C4-2B (cell line): ENCODE data around the gene TRHDE.
"Not testable (repeated sequence)": the region's sequence is repeated elsewhere in the genome, so short reads cannot be mapped to it uniquely, and the experiment has no call there.

Experiments
- H3K27ac ChIP-seq: fragments of 450-650 bp; 2 replicates; pipeline ENCODE4 v1.5.1; 2017
- CTCF ChIP-seq: fragments of 450-650 bp; conservative IDR thresholded peaks from 2 replicates; pipeline ENCODE4 v1.5.1; 2017; ENCODE audit warnings: mild to moderate bottlenecking
- ZFX ChIP-seq: fragments of 450-650 bp; IDR thresholded peaks from 2 replicates; pipeline ENCODE4 v1.6.1; 2017

Gene TRHDE

GRCh38 chr12:72618764-72619163 lies 346.6 kb downstream of the TRHDE start:
- H3K27ac ChIP-seq = no peak overlapping the region
- TF ChIP-seq CTCF = no peak
- no peak for TF ChIP-seq ZFX

- no peak for TF ChIP-seq CTCF
- no peak for TF ChIP-seq ZFX
- H3K27ac ChIP-seq = no peak overlapping the region
These were observed 350.4 kb downstream of the TRHDE start for GRCh38 chr12:72622556-72622955.

GRCh38 chr12:72631926-72632685 lies 359.9 kb downstream of the TRHDE start:
- TF ChIP-seq CTCF (no peak), ZFX (no peak)
- H3K27ac ChIP-seq = no peak overlapping the region

- no peak overlapping the region for H3K27ac ChIP-seq
- no peak for TF ChIP-seq ZFX
- no peak for TF ChIP-seq CTCF
These were observed 370.5 kb downstream of the TRHDE start for GRCh38 chr12:72642706-72643105.

GRCh38 chr12:72647139-72647538 lies 375.0 kb downstream of the TRHDE start:
- no peak overlapping the region for H3K27ac ChIP-seq
- TF ChIP-seq CTCF = no peak

- TF ChIP-seq CTCF (no peak), ZFX (no peak)
These were observed 386.4 kb downstream of the TRHDE start for GRCh38 chr12:72658615-72659014.

GRCh38 chr12:72660174-72660573 lies 388.0 kb downstream of the TRHDE start:
- H3K27ac ChIP-seq = not testable (repeated sequence)

More at GRCh38 chr12:72658615-72659014, 386.4 kb downstream of the TRHDE start:
- H3K27ac ChIP-seq = no peak overlapping the region

GRCh38 chr12:72673853-72674252 lies 401.7 kb downstream of the TRHDE start:
- H3K27ac ChIP-seq = no peak overlapping the region
- TF ChIP-seq ZFX (no peak), CTCF (no peak)
